ENCODE data around the gene MOB3B. TPM values are rescaled to one million over a fixed set of nuclear protein-coding genes. Genes with fewer than 3 reads are reported as not detected.

The MOB3B gene
- total RNA-seq, 1 donor from 2014 or later: 0.94 TPM

DNA sequence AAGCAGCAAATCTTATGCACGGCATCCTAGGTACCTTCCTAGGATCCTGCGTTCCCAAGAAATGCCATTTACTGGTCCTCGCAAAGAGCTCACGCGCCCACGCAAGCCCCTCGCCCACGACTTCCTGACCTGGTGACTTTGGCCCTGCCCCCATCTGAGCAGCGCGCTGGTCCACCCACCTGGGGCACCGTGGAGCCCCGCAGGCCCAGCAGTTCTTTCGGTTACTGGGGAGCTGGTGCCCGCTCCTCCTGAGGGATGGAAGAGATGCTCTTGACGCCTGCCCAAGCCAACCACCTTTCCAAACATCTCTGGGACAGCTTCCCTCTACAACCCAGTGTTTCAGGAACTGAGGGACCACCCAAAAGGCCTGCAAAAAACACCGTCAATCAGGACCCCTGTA, 249.4 kb downstream of the MOB3B start:
- Mint-ChIP-seq H3K4me1 (ENCODE audit: low read depth) (no peaks in the 10 kb centered on the region), H3K27me3 (ENCODE audit: low read depth) (no peaks in the 10 kb centered on the region), H3K27ac (no peak overlapping the region), H3K4me3 (ENCODE audit: low read depth) (no peak overlapping the region), H3K36me3 (ENCODE audit: low read depth) (no peaks in the 10 kb centered on the region), H3K9me3 (no peaks in the 10 kb centered on the region)
- intact Hi-C loops (cut with micrococcal nuclease): no loop called here
- no peak for DNase-seq (ENCODE audit: low spot score)

- no peak overlapping the region for H3K27ac Mint-ChIP-seq
- no peak for DNase-seq (ENCODE audit: low spot score)
- intact Hi-C loops (cut with micrococcal nuclease): no loop called here
- H3K4me3 Mint-ChIP-seq (ENCODE audit: low read depth): no peak overlapping the region
- no peaks in the 10 kb centered on the region for H3K9me3 Mint-ChIP-seq
- H3K27me3 Mint-ChIP-seq (ENCODE audit: low read depth): no peaks in the 10 kb centered on the region
- no peaks in the 10 kb centered on the region for H3K36me3 Mint-ChIP-seq (ENCODE audit: low read depth)
- no peaks in the 10 kb centered on the region for H3K4me1 Mint-ChIP-seq (ENCODE audit: low read depth)
Observed at GRCh38 chr9:27279611-27280010, 250.0 kb downstream of the MOB3B start.

GRCh38 chr9:27278374-27278773, 251.2 kb downstream of the MOB3B start:
- intact Hi-C loops (cut with micrococcal nuclease): no loop called here
- Mint-ChIP-seq H3K9me3 (no peaks in the 10 kb centered on the region), H3K4me3 (ENCODE audit: low read depth) (no peak overlapping the region), H3K36me3 (ENCODE audit: low read depth) (no peaks in the 10 kb centered on the region), H3K4me1 (ENCODE audit: low read depth) (no peaks in the 10 kb centered on the region), H3K27me3 (ENCODE audit: low read depth) (no peaks in the 10 kb centered on the region), H3K27ac (no peak overlapping the region)
- no peak for DNase-seq (ENCODE audit: low spot score)

DNA sequence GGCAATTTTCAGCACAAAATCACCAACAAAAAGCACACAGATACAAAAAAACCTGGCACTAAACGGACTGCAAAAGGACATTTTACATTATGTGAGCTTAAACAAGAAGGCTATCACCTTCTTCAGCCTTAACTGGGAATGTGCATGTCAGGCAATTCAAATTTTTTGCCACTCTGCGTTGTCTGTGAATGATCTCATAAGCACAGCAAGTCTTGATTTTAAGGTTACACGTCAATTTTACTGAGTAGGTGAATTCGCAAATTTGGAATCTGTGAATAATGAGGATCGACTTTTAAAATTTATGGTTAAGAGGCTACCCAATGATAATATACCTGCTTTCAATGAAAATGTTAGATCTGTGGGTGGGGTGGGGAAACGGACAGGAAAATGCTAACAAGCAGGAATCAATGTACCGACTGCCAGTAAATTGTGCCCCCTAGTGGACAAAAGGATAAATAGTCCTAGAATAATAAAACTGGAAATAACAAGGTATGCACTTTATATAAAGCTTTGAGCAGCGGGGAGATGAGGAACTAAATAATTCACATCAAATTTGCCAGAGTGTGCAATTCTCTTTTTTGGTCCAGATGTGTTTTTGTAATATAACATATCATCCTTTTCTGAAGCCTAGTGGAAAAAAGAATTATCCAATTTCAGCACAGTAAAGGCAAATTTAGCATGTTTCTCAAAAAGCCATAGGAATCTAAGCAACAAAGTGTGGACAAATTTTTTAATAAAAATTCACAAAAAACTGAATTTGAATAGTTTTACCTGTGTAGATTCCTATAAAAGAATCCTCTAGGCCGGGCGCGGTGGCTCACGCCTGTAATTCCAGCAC, 253.2 kb downstream of the MOB3B start:
- no peak overlapping the region for H3K27ac Mint-ChIP-seq
- H3K9me3 Mint-ChIP-seq: no peaks in the 10 kb centered on the region
- H3K27me3 Mint-ChIP-seq (ENCODE audit: low read depth): peaks cover 2% of the 10 kb centered on the region
- no peak overlapping the region for H3K4me3 Mint-ChIP-seq (ENCODE audit: low read depth)
- no peaks in the 10 kb centered on the region for H3K4me1 Mint-ChIP-seq (ENCODE audit: low read depth)
- H3K36me3 Mint-ChIP-seq (ENCODE audit: low read depth): no peaks in the 10 kb centered on the region
- no peak for DNase-seq (ENCODE audit: low spot score)
- intact Hi-C loops (cut with micrococcal nuclease): loop anchor here (1.0 kb wide), 1 partner anchor 243 kb away; no protein-coding TSS in a partner anchor

Other genes with a start within 250 kb of the MOB3B start
- gene EQTN, start 232.7 kb downstream of the MOB3B start, total RNA-seq: not detected in 2 replicates
- gene IFNK, start 5.5 kb downstream of the MOB3B start, total RNA-seq: not detected in 2 replicates
- gene C9orf72, start 43.7 kb upstream of the MOB3B start, total RNA-seq: 6.2 and 6.8 TPM in 2 replicates

Data from activated T-helper 2 cell treated with anti-CD3 and anti-CD28 coated beads, Interferon-gamma antibody, Interleukin-2, Interleukin-4, amounts not matched to agents 10 μg/mL and 5 μg/mL and 100 μg/mL, durations not matched to agents 14 hours and 24 hours and 36 hours (primary cell).